Colonic mucosa (tissue), 4 donors: Measurements from ENCODE around the gene MIAT. TPM values are rescaled to one million over a fixed set of nuclear protein-coding genes. Genes with fewer than 3 reads are reported as not detected.

Experiments used
- DNase-seq: peaks from one replicate; pipeline ENCODE4 v3.0.0-alpha.2; 2020
- H3K27ac ChIP-seq: fragments of 200-600 bp; one replicate; pipeline ENCODE4 v1.8.0; 2021
- H3K27me3 ChIP-seq: fragments of 200-600 bp; one replicate; pipeline ENCODE4 v1.8.0; 2021
- H3K36me3 ChIP-seq: fragments of 200-600 bp; one replicate; pipeline ENCODE4 v1.8.0; 2021
- H3K4me1 ChIP-seq: fragments of 200-600 bp; one replicate; pipeline ENCODE4 v1.8.0; 2021; ENCODE audit warnings: mild to moderate bottlenecking
- H3K4me3 ChIP-seq: fragments of 200-600 bp; one replicate; pipeline ENCODE4 v1.8.0; 2021
- H3K9ac ChIP-seq, 2 donors: one replicate each; pipeline ENCODE4 v1.7.0; 2013; ENCODE audit warnings: control low read depth in 2 of 2, low read depth in 2 of 2, low read length in 2 of 2
- H3K9me3 ChIP-seq: fragments of 200-600 bp; one replicate; pipeline ENCODE4 v1.8.0; 2021
- intact Hi-C: fragments of 100-400 bp; cut with DNase I; formaldehyde crosslinking; loops from one replicate; pipeline ENCODE4 v1.14.1; 2022
- total RNA-seq, 2 donors: library from RNA; stranded (reverse); fragmentation: NEBNext Ultra II Directional in 1 of 2; extraction: Animal tissue kit (Norgen Biotek cat#: 25700) in 1 of 2; gene quantifications; one replicate each; pipeline ENCODE4 v1.2.1, GENCODE V29; 2021
- TF ChIP-seq, protein P1 (sequence below): fragments of 200-600 bp; IDR thresholded peaks from one replicate; pipeline ENCODE4 v1.8.0; 2022; ENCODE audit warnings: antibody characterized with exemption, mild to moderate bottlenecking
- donor health status: healthy.
- donor health status: DM: no; HTN: no; CAD: no.
- donor health status: DM: no; HTN: no; CAD: no.

Gene MIAT
- total RNA-seq, 2 donors from 2014 or later = 1.5 to 1.8 TPM

GRCh38 chr22:26658161-26658560 is 773 bp downstream of the MIAT start:
- Histone ChIP-seq H3K4me3 (peak overlapping the region; percentile 33), H3K27me3 (peaks cover 24% of the 10 kb centered on the region), H3K36me3 (no peaks in the 10 kb centered on the region), H3K9ac (peak overlapping the region in 1 of 2 donors; percentile 12), H3K4me1 (peaks cover 7% of the 10 kb centered on the region), H3K9me3 (no peaks in the 10 kb centered on the region), H3K27ac (no peak overlapping the region)
- TF ChIP-seq, protein P1, sequence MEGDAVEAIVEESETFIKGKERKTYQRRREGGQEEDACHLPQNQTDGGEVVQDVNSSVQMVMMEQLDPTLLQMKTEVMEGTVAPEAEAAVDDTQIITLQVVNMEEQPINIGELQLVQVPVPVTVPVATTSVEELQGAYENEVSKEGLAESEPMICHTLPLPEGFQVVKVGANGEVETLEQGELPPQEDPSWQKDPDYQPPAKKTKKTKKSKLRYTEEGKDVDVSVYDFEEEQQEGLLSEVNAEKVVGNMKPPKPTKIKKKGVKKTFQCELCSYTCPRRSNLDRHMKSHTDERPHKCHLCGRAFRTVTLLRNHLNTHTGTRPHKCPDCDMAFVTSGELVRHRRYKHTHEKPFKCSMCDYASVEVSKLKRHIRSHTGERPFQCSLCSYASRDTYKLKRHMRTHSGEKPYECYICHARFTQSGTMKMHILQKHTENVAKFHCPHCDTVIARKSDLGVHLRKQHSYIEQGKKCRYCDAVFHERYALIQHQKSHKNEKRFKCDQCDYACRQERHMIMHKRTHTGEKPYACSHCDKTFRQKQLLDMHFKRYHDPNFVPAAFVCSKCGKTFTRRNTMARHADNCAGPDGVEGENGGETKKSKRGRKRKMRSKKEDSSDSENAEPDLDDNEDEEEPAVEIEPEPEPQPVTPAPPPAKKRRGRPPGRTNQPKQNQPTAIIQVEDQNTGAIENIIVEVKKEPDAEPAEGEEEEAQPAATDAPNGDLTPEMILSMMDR = no peak
- no peak for DNase-seq
- intact Hi-C loops = no loop called here

GRCh38 chr22:26658671-26659478 is 1.5 kb downstream of the MIAT start:
- Histone ChIP-seq H3K27me3 (peaks cover 24% of the 10 kb centered on the region), H3K4me3 (peak overlapping the region; percentile 33), H3K9ac (peak overlapping the region in 1 of 2 donors; percentile 12), H3K27ac (no peak overlapping the region), H3K4me1 (peaks cover 7% of the 10 kb centered on the region), H3K9me3 (no peaks in the 10 kb centered on the region), H3K36me3 (no peaks in the 10 kb centered on the region)
- intact Hi-C loops = no loop called here
- TF ChIP-seq, protein P1 = no peak
- peak; percentile 54 for DNase-seq

- Histone ChIP-seq H3K9ac (no peak overlapping the region), H3K27ac (no peak overlapping the region), H3K9me3 (no peaks in the 10 kb centered on the region), H3K27me3 (peaks cover 24% of the 10 kb centered on the region), H3K4me1 (peaks cover 7% of the 10 kb centered on the region), H3K4me3 (no peak overlapping the region), H3K36me3 (no peaks in the 10 kb centered on the region)
- no peak for DNase-seq
- TF ChIP-seq, protein P1 = no peak
- intact Hi-C loops = no loop called here
These were observed 3.0 kb downstream of the MIAT start for GRCh38 chr22:26660356-26660755.

- Histone ChIP-seq H3K27ac (no peak overlapping the region), H3K36me3 (no peaks in the 10 kb centered on the region), H3K4me1 (peaks cover 7% of the 10 kb centered on the region), H3K9ac (no peak overlapping the region), H3K4me3 (no peak overlapping the region), H3K9me3 (no peaks in the 10 kb centered on the region), H3K27me3 (peaks cover 24% of the 10 kb centered on the region)
- intact Hi-C loops = no loop called here
- DNase-seq = no peak
- TF ChIP-seq, protein P1 = no peak
These were observed 3.7 kb downstream of the MIAT start for GRCh38 chr22:26660961-26661578.

DNA sequence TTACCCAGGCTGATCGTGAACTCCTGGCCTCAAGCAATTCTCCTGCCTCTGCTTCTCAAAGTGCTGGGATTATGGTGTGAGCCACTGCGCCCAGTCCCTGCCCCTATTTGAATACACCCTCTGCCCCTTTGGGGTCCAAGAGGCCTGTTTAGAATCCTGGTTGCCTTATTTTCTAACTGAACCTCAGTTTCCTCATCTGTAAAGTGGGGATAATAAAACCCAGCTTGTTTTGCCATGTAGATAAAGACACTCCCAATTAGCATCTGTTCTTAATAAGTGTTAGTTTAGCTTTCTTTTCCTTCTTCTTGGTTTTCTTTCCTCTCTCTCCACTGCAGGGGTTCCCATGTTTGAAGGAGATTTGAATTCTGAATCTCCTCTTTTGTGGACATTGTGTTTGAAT is 4.8 kb downstream of the MIAT start:
- Histone ChIP-seq H3K27ac (no peak overlapping the region), H3K9ac (no peak overlapping the region), H3K4me3 (no peak overlapping the region), H3K9me3 (no peaks in the 10 kb centered on the region), H3K4me1 (peaks cover 7% of the 10 kb centered on the region), H3K27me3 (peaks cover 17% of the 10 kb centered on the region), H3K36me3 (no peaks in the 10 kb centered on the region)
- intact Hi-C loops = no loop called here
- DNase-seq = no peak
- TF ChIP-seq, protein P1 = no peak
